ENCODE data around the gene TTR.

Gene TTR
- 0 to 0.10 reads per million in 2 donors for total RNA-seq

GRCh38 chr18:31591628-31592027, at the start of gene TTR:
TSS of gene TTR (plus strand) at chr18:31591877. CDS start at chr18:31591903, 26 bp downstream.
- DNase-seq = no peak

GRCh38 chr18:31546476-31546875, 45.2 kb upstream of the TTR start:
- no peak for DNase-seq

- no peak for DNase-seq
Measured at GRCh38 chr18:31548853-31549252, 42.8 kb upstream of the TTR start.

- no peak for DNase-seq
Measured at GRCh38 chr18:31549416-31549815, 42.3 kb upstream of the TTR start.

GRCh38 chr18:31551883-31552282, 39.8 kb upstream of the TTR start:
- no peak for DNase-seq

GRCh38 chr18:31553800-31554199, 37.9 kb upstream of the TTR start:
- DNase-seq = no peak

- DNase-seq = no peak
Measured at GRCh38 chr18:31554776-31555175, 36.9 kb upstream of the TTR start.

GRCh38 chr18:31555971-31556747, 35.5 kb upstream of the TTR start:
- no peak for DNase-seq

- DNase-seq = no peak
Measured at GRCh38 chr18:31557446-31557845, 34.2 kb upstream of the TTR start.

GRCh38 chr18:31558567-31558966, 33.1 kb upstream of the TTR start:
- no peak for DNase-seq

- no peak for DNase-seq
Measured at GRCh38 chr18:31562726-31563125, 29.0 kb upstream of the TTR start.

- DNase-seq = no peak
Measured at GRCh38 chr18:31563778-31564177, 27.9 kb upstream of the TTR start.

GRCh38 chr18:31565345-31565744, 26.3 kb upstream of the TTR start:
- no peak for DNase-seq

GRCh38 chr18:31565782-31566512, 25.7 kb upstream of the TTR start:
- no peak for DNase-seq

- no peak for DNase-seq
Measured at GRCh38 chr18:31566576-31567306, 24.9 kb upstream of the TTR start.

GRCh38 chr18:31572368-31572767, 19.3 kb upstream of the TTR start:
- no peak for DNase-seq

- DNase-seq = no peak
Measured at GRCh38 chr18:31573051-31573450, 18.6 kb upstream of the TTR start.

- no peak for DNase-seq
Measured at GRCh38 chr18:31574359-31574758, 17.3 kb upstream of the TTR start.

- DNase-seq = no peak
Measured at GRCh38 chr18:31575515-31576257, 16.0 kb upstream of the TTR start.

GRCh38 chr18:31576670-31577069, 15.0 kb upstream of the TTR start:
- no peak for DNase-seq

- DNase-seq = no peak
Measured at GRCh38 chr18:31577195-31577594, 14.5 kb upstream of the TTR start.

- DNase-seq = no peak
Measured at GRCh38 chr18:31578126-31578525, 13.6 kb upstream of the TTR start.

GRCh38 chr18:31579375-31579774, 12.3 kb upstream of the TTR start:
- no peak for DNase-seq
